ENCODE measurements around the gene PRAF2.

PRAF2 gene

GRCh38 chrX:49103637-49104036 lies 29.8 kb upstream of the PRAF2 start:
- H3K4me3 ChIP-seq (replicated peaks; ENCODE audit: insufficient read depth, low read length) = no peak overlapping the region
- DNase-seq (ENCODE audit: low read depth in 1 of 2, low spot score in 1 of 2) = no peak
- no peaks in the 10 kb centered on the region for H3K27me3 ChIP-seq (ENCODE audit: insufficient read depth, poor library complexity, severe bottlenecking)
- no peak for TF ChIP-seq CTCF (IDR thresholded peaks at IDR 0.05; ENCODE audit: insufficient read depth, low read length)
- TF ChIP-seq REST (IDR thresholded peaks at IDR 0.05; ENCODE audit: insufficient replicate concordance, low read depth) = no peak
- TF ChIP-seq GABPA (IDR thresholded peaks at IDR 0.05; ENCODE audit: low read depth) = no peak
- TF ChIP-seq SPI1 (IDR thresholded peaks at IDR 0.05; ENCODE audit: borderline replicate concordance, low read depth) = no peak
- TF ChIP-seq POLR2AphosphoS5 (IDR thresholded peaks at IDR 0.05; ENCODE audit: low read depth) = no peak
- H3K27ac ChIP-seq (replicated peaks) = no peak overlapping the region

- Histone ChIP-seq H3K27ac (replicated peaks) (no peak overlapping the region), H3K27me3 (ENCODE audit: insufficient read depth, poor library complexity, severe bottlenecking) (no peaks in the 10 kb centered on the region), H3K4me3 (replicated peaks; ENCODE audit: insufficient read depth, low read length) (no peak overlapping the region)
- DNase-seq (ENCODE audit: low read depth in 1 of 2, low spot score in 1 of 2) = no peak
- no peak for TF ChIP-seq SPI1 (IDR thresholded peaks at IDR 0.05; ENCODE audit: borderline replicate concordance, low read depth)
- TF ChIP-seq POLR2AphosphoS5 (IDR thresholded peaks at IDR 0.05; ENCODE audit: low read depth) = no peak
- TF ChIP-seq CTCF (IDR thresholded peaks at IDR 0.05; ENCODE audit: insufficient read depth, low read length) = no peak
- no peak for TF ChIP-seq REST (IDR thresholded peaks at IDR 0.05; ENCODE audit: insufficient replicate concordance, low read depth)
- no peak for TF ChIP-seq GABPA (IDR thresholded peaks at IDR 0.05; ENCODE audit: low read depth)
Measured at GRCh38 chrX:49102190-49102589, 28.4 kb upstream of the PRAF2 start.

GRCh38 chrX:49101629-49101984 lies 27.8 kb upstream of the PRAF2 start:
- no peak for DNase-seq (ENCODE audit: low read depth in 1 of 2, low spot score in 1 of 2)
- Histone ChIP-seq H3K27ac (replicated peaks) (peak overlapping the region; percentile 91), H3K27me3 (ENCODE audit: insufficient read depth, poor library complexity, severe bottlenecking) (no peaks in the 10 kb centered on the region), H3K4me3 (replicated peaks; ENCODE audit: insufficient read depth, low read length) (peak overlapping the region; percentile 51)
- no peak for TF ChIP-seq GABPA (IDR thresholded peaks at IDR 0.05; ENCODE audit: low read depth)
- TF ChIP-seq REST (IDR thresholded peaks at IDR 0.05; ENCODE audit: insufficient replicate concordance, low read depth) = no peak
- no peak for TF ChIP-seq SPI1 (IDR thresholded peaks at IDR 0.05; ENCODE audit: borderline replicate concordance, low read depth)
- TF ChIP-seq CTCF (IDR thresholded peaks at IDR 0.05; ENCODE audit: insufficient read depth, low read length) = no peak
- no peak for TF ChIP-seq POLR2AphosphoS5 (IDR thresholded peaks at IDR 0.05; ENCODE audit: low read depth)

All from HL-60 (cell line).